NCI-H1417 treated with DMSO at 0.1 percent for 48 hours (cell line): Measurements from ENCODE around the gene KIF13A.
"Not testable (repeated sequence)": the region's sequence is repeated elsewhere in the genome, so short reads cannot be mapped to it uniquely, and the experiment has no call there.

Experiments
- DNase-seq: peaks from one replicate; lab custom pipeline; 2025; lab: John Stamatoyannopoulos, UW

Gene KIF13A

DNA sequence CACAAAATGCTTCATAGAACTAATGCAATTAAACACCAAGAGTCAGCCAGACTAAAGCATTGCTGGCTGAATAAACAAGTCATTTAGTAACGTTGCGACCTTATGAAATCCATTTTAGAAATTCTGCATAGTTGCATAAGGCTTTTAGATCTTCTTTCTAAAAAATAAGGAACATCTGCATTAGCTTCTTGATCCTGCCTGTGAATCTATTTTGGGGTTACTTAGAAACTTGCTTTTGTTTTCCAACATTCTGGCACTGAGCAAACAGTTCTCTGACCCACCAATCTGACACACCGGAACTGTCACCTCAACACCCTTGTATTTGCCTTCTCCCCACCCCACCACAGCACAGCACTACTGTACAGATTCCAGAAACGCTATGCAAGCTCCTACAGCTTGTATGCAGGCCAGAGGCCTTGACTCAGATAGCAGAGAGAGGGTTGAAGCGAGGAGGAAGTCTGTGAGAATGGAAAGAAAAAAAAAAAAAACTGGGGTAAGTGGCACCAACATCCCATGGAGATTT is 55.0 kb downstream of the KIF13A start:
- no peak for DNase-seq

DNA sequence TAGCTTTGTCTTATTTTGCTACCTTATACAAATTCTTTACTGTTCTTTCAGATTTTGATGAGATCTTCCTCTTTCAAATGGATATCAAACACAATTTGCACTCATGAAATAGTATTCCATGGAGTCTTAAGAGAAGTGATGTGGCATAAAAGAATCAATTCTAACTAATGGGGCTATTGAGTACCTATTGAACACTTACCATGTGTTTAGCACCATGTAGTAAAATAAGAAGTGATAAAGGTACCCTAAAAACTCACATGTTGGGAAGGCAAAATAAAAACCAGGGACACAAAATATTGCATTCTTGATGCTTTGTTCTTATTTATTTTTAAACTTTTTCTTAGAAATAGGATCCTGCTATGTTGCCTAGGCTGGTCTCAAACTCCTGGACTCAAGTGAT is 56.2 kb downstream of the KIF13A start:
- no peak for DNase-seq

DNA sequence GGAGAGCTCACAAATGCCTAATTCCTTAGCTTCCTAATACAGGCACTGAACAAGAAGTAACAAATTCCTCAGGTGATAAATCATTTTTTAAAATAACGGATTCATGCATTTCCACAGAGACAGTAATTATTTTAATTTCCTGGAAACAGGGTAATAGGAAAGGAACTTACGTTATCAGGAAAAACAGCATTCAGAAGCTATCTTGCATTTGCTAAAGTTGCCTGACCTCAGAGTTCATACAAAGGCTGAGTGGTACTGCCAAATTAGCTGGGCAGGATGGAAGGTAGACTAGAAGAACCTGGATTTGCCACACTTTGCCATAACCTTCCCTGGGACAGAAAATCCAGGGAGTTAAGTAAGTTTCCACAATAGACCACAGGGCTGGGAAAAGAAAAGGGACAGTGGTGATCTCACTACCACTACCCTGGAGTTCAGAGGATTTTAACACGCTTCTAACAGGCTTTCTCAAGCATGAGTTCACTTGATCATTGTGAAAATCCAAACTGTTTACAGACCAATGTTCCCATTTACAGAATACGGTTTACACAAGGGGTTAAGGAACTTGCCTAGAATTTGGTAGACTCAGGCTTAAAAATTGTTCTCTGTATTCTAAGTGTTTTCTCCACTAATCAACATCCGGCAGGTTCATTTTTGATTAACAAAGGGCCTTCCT is 57.0 kb downstream of the KIF13A start:
- DNase-seq, result no peak

DNA sequence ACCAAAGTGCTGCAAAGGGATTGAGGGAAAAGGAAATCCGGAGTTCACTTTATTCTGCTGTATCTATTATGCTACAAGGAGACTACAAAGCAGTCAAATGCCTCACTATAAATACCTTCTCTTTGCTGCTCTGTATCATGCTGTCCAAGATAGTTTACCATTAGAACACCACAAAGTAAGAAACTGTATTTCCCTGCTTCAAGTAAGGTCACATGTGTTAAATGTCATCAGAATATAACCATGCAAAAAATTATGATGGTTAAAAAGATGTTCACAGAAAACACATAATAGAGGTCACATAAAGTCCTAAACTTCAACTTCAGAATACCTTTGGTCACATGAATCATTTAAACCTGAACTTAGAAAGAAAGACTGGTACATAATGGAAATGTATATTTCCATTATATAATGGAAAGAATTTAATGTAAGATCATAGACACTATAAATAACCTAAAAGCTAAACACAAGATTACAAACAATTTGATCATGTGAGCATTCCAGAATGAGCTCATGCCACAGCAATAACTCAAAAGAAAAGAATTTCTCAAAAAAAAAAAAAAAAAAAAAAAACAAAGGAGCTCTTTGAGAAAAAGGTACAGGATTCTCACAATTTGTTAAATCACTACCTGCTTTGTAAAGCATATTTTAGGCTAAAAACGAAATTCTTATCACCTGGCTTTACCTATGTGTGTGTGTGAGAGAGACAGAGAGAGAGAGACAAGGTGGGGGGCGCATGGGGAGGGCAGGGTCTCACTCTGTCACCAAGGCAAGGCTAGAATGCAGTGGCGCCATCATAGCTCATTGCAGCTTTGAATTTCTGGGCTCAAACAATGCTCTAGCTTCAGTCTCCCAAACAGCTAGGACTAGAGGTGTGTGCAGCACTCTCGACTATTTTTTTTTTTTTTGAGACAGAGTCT is 58.7 kb downstream of the KIF13A start:
- DNase-seq, result no peak

DNA sequence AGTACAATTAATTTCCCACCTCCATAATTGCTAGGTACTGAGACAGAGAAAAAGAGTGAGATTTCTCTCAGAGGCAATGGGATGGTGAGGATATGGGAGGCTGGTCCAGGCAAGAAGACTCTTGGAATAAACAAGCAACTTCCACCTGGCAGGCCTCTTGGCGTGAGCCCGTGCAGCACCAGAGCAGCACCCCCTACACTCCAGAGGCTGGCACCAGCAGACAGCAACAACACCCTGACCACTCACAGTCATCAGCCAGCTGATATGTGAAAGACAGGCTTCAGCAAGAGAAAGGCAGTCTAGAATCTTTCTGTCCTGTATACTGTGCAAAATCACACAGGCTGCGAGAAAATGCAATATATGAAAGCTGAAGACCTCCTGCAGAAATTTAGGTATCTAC is 59.7 kb downstream of the KIF13A start:
- no peak for DNase-seq

DNA sequence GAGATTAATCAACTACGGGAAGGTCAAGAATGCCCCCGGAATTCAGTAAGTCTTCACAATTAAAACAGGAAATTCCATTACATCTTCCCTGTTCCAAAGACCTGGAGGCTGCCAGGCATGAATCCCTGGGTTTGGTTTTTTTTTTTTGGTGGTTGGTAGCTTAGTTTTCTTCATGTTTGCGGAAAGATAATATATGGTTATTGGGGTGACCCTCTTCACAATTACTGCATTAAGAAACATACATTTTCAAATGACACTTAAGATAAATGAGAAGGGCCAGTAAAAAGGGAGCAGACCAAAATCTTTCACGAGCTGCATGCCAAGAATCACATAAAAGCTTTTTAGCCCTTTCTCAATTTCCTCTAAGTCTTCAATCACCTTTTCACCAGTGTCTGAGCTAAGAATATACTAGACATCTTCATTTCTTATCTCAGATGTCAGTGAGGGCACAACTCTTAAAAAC is 64.0 kb downstream of the KIF13A start:
- no peak for DNase-seq

DNA sequence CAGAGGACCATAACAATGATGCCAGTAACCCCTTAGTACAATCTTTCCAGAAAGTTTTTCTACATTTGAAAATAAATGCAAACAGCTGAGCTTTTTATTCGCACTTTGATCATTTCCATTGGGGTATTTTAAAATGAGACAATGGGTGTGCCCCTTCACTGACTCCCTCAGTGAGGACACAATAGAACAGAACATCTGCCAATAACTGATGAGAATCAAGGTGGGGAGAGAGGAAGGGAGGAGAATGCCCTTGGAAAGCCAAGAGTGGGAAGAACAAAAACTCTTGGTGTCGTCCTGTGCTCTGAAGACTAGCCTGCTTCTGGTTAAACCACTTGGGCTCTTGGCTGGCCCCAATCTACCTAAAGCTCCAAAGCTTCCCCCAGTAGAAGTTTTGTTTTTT is 66.0 kb downstream of the KIF13A start:
- no peak for DNase-seq

DNA sequence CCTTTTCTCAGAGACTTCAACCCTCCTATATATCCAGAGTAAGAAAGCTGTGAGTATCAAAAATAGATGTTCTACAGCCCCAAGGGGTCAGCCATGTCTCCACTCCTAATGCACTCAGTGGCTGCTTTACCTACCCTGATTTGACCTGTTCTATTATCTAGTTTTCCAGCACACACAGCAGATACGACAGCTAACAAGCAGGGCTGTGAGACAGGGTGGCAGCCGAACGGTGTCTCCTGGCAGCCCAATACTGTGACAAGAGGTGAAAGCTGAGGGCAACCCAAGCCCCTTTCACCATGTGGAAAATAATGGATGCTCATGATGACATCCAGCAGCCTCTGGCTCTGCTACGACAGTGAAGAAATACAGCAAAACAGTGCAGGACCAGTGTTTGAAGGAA is 67.9 kb downstream of the KIF13A start:
- no peak for DNase-seq

DNA sequence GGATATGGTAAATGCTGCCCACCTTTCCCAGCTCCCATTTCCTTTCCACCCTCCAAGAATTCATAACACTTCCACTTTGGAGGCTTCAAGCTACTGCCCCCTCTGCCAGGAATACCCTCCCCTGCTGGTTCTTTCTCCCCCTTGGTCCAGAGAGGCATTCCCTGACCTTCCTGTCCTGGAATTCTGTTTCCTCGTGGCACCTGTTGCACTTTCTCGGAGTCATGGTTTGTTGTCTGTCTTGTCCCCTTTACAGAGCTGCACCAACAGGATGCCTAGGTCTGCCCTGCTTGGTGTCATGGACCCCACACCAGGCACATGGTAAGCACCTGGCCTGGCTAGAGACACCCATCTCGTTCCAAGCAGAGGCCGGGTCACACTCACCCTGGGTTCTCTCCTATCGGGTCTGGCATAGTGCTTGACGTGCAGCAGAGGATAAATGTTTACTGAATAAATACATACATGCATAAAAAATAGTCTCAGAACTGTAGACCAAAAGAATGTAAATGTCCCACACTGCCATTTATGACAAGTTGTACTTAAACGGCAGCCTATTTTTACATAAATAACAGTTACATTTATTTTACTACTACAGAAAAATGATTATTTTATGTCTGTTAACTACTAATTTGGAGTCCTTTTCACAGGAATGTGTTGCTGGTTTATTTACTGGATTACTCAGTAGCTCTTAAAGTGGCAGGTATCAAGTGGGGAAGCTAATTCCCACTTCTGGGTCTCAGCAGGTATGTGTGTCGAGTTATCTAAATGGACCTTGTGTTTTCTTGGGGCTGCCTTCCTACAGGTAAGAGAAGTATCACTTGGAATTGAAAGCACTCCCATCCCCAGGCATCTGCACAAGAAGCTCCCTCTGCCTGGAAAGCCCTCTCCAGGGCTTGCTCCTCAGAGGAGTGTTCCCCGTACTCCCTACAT is 69.3 kb downstream of the KIF13A start:
- no peak for DNase-seq

DNA sequence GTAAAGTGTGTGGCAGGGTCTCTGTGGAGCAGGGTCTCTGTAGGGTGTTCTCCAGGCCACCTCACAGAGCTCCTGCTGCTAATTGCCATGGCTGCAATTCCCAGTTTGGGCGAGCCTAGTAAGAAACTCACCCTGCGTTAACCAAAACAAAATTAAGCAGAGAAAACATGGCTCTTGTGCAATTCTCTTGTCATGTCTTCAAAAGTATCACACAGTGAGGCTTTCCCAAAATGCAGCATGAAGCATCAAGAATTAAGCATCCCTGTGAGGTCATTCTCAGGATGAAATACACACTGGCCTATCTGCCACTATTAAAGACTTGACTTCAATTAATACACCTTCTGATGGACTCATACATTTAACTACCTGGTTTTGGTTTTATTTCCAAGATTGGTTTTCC is 72.8 kb downstream of the KIF13A start:
- no peak for DNase-seq

DNA sequence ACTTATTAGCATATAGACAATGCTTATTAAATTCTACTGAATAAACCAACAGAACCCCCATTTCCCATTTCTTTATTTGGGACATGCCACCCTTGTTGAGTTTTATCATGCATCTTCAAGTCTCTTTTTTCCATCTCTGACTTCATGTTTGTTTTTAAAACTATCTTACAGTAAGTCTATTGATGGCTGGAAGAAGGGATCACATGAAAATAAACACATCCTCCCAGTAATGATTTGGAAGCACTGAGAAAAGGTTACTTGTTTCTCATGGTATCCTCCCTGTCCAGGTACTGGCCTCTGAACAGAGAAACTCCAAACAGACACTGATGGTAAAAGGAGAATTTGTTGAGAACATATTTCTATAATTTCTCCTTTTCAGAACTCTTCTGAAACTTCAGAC is 74.9 kb downstream of the KIF13A start:
- DNase-seq, result no peak

DNA sequence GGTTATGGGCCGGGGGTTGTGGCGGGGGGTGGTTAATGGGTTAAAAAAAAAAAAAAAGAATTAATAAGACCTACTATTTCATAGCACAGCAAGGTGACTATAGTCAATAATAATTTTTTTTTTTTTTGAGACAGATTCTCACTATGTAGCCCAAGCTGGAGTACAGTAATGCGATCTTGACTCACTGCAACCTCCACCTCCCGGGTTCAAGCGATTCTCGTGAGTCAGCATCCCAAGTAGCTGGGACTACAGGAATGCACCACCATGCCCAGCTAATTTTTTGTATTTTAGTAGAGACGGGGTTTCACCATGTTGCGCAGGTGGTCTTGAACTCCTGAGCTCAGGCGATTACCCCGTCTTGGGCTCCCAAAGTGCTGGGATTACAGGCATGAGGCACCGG is 75.8 kb downstream of the KIF13A start:
- DNase-seq, result not testable (repeated sequence)

DNA sequence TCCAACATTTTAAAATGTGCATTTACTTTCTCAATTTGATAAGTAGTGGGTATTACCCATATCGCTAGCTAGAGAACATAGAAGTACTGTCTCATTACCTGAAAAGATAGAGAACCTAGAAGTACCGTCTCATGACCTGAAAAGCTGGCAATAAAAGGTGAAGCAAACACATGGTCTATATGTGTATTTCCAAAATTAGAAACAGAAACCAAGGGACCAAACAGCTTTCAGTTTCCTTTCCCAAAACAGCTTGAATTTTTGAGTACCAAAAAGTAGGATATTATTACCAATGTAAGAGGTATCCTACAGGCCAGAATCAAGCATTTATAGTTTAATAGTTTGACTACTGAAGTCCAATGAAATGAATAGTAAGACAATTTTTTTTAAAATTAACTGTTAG is 77.2 kb downstream of the KIF13A start:
- DNase-seq, result no peak

DNA sequence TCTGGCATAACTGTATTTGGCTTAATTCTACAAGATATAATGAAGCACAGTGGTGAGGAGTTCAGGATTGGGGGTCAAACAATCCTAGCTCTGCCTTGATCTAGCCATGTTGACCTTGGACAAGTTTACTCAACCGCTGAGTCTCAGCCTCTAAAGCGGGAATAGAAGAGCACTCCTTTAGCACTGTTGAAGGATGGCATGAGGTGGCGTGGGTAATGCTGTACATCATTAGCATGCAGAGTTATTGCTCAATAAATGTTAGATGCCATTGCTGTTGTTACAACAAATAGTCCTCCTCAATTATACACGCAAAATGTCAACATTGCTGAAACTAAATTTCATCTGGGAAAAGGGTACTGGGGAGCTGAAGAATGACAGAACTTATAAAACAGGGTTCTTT is 78.6 kb downstream of the KIF13A start:
- no peak for DNase-seq

DNA sequence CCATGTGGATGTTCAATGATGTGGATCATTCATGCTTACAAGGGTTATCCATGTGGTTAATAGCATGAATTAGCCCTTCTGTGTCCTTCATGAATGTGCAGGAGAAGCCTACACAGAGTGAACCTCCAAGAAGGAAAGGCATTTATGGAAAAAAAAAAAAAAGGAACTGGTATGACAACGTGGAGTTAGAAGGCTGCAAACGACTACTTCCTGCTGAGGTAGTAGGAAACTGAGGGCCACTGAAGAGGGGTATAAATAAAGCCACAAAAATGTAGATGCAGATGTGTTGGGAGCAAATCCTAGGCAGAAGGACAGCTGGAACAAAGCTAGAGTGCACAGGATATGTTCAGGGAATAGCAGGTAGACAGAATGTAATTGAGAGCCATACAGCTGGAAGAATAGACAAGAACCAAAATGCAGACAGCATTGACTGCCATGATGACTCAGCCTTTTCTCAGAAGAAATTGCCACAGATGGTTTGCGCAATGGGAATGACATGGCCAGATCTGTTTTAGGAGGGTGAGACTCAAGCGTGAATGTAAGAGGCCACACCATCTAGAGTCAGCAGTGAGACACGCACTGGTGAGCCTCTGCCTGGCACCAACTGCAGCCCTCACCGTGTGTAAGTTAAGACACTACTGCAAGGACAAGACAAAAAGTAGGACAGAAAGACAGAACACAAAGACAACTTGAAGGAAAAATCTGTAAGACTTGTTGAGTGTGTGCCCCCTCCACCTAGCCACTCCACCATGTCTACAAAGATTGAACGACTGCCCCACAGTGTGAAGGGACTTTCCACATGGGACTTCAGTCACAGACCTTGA is 79.8 kb downstream of the KIF13A start:
- no peak for DNase-seq

DNA sequence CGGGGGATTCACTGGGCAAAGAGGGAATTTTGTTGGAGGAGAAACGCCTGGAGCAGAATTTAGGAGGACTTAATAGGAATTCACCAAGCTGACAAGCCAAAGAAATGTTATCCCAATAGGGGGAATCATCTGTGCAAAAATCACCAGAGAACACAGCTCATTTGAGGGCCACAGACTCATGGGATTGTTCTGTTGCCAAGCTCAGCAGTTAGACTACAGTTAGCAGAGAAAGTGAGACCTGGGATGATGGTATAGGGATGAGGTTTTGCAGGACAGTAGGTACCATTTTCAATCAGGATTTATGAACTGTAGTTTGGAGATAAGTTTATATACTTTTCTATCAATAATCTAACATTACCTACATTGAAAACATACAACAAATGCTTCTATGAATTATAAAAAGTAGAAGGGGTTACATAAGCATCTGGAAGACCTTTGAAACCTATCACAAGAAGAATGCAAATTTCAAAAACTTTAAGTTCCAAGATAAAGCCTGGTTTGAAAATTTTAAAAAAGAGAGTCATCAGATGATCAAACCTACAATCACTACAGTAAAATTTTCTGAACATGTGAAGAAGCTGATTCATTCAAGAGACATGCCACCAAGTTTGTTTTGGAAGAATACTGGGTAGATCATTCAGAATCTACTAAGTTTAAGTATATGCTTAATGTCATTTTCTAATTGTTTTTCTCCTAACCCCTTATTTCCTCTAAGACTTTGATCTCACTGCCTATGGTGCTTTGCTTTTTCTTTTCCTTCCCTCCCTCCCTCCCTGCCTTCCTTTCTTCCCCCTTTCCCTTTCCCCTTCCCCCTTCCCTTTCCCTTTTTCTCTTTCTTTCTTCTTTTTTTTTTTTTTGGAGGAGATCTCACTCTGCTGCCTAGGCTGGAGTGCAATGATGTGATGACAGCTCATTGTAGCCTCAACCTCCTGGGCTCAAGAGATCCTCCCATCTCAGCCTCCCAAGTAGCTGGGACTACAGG is 81.5 kb downstream of the KIF13A start:
- no peak for DNase-seq

DNA sequence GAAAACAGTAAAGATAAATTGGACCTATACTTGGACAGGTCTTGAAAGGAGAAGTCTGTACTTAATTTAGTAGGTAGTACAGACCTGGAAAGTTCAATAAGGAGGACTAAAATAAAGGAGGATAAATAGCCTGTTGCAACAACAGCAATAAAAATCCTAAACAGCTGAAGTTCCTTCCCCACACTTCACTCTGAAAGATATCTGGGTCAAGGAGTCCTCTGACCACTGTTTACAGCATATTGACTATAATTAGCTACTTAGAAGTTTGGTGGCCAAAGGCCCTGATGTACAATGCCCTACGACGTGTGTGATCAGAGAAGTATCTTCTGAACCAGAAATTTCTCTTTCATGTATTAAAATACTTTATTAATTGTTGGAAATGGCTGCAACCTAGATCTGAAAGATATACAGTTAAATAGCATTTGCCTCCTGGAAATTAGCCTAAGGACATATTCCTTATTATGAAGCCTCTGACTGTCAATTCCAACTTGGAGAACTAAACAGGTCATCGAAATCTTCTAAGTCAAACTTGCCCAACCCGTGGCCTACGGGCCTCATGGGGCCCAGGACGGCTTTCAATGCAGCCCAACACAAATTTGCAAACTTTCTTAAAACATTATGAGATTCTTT is 82.8 kb downstream of the KIF13A start:
- DNase-seq, result no peak

DNA sequence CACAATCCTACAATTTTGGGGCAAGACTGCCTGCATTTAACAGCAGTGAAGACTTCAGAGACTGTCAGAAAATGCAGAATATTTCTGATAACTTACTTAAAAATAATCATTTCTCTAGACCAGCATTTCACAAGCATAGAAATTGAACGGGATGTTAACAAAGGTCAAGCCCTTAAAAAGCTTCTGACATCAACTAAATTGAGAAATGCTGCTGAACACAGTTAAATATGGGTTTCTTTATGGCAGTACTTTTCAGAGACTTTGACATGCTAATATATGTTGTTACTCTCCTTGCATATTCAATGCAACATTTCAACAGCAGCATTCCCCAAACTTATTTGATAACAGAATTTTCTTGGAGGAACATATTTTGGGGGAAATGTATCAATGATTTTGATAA is 84.5 kb downstream of the KIF13A start:
- no peak for DNase-seq

DNA sequence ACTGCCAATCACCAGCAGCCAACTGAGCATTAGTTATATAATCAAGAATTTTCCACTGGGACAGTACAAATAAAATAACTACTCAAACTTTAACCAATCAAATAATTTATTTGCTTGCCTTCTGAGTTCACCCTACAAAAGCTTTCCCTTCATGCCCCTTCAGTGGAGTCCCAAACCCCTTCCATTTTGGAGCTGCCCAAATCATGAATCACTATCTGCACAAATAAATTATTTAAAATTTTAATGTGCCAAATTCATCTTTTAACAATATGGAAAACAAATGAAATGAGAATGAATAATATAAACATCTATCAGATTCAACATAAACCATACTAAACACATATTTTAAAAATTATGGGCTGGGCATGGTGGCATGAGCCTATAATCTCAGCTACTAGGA is 85.9 kb downstream of the KIF13A start:
- no peak for DNase-seq

DNA sequence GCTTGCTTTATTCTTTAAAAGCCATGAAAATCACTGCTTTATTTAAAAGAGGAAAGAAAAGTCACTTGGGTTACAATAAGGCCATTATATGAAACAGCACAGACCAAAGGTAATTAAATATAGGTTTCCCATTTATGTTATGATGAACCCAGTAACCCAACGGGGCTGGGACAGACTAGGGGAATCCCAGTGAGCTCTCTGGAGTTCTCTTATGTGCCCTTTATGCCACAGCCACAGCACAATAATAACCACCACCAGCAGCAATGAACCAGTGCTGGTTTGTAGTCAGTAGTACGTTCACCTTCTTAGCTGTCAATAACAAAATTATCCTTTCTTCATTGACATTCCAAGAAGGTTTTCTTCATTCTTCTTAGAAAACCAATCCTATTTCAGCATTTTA is 87.4 kb downstream of the KIF13A start:
- DNase-seq, result no peak
